ENCODE data around the gene PHAX. TPM values are rescaled to one million over a fixed set of nuclear protein-coding genes. Genes with fewer than 3 reads are reported as not detected.
"Not testable (repeated sequence)": the region's sequence is repeated elsewhere in the genome, so short reads cannot be mapped to it uniquely, and the experiment has no call there.

The PHAX gene
- total and polyA plus RNA-seq, 8 donors: 14.4 to 246 (median 35.0) TPM

DNA sequence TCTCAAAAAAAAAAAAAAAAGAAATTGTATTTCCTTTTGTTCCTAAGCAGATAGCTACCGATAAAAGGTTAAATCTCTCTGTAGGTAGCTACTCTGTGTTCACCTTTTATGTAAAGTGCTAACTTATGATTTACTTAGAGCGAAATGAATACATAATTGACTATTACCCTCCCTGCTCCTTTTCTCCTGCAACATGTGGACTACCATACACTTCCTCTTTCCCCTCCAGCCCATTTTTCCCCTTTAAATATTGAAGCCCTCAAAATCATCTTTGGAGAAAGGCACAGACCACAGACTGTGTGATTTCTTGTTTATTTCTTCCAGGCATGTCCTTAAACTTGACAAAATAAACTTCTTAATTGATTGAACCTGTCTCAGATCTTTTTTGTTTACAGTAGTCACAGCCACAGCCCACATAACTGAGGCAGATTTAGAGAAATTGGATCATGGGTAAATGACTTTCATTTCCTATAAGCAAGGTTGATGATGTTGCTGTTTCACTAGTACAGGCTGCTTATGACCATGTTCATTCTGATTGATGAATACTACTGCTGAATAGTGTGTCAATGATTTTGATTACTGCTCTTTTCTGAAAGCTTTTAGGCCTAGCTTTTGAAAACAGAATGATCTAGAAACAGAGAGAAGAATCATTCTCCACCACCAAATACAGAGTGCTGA is 59.2 kb downstream of the PHAX start:
- intact Hi-C loops (cut with DNase I; ENCODE audit: low total_unique reads): no loop called here
- DNase-seq: no peak
- Histone ChIP-seq H3K4me3 (no peak overlapping the region), H3K36me3 (no peaks in the 10 kb centered on the region), H3K9me3 (no peaks in the 10 kb centered on the region), H3K27me3 (no peaks in the 10 kb centered on the region), H3K27ac (no peak overlapping the region), H3K4me1 (peaks cover 0 to 4% (median 0%) of the 10 kb centered on the region in 4 donors)
- TF ChIP-seq, protein P1, sequence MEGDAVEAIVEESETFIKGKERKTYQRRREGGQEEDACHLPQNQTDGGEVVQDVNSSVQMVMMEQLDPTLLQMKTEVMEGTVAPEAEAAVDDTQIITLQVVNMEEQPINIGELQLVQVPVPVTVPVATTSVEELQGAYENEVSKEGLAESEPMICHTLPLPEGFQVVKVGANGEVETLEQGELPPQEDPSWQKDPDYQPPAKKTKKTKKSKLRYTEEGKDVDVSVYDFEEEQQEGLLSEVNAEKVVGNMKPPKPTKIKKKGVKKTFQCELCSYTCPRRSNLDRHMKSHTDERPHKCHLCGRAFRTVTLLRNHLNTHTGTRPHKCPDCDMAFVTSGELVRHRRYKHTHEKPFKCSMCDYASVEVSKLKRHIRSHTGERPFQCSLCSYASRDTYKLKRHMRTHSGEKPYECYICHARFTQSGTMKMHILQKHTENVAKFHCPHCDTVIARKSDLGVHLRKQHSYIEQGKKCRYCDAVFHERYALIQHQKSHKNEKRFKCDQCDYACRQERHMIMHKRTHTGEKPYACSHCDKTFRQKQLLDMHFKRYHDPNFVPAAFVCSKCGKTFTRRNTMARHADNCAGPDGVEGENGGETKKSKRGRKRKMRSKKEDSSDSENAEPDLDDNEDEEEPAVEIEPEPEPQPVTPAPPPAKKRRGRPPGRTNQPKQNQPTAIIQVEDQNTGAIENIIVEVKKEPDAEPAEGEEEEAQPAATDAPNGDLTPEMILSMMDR (IDR thresholded peaks at IDR 0.05): no peak
- TF ChIP-seq POLR2A (IDR thresholded peaks at IDR 0.05) (no peak), EP300 (IDR thresholded peaks at IDR 0.05) (no peak), POLR2AphosphoS5 (IDR thresholded peaks at IDR 0.05) (no peak)
- WGBS, 5 donors: 64 to 92% (median 68%) methylated on average over 2 of the region's 2 CpGs

DNA sequence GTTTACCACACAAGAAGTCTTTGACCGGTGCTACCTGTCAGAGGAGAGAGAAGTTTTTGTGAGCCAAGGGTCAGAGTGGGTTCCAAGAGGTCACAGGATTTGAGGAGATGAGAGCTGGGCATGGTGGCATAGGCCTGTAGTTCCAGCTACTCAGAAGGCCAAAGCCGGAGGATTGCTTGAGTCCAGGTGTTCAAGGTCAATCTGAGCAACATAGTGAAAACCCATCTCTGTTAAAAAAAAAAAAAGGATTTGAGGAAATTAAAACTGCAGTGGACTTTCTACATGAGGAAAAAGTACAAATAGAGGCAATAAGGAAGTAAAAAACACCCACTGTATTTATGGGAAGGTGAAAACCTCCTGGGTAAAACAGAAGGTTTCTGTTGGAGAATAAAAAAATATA is 63.8 kb downstream of the PHAX start:
- no peak for DNase-seq
- Histone ChIP-seq H3K4me1 (no peaks in the 10 kb centered on the region), H3K36me3 (no peaks in the 10 kb centered on the region), H3K27ac (no peak overlapping the region), H3K27me3 (no peaks in the 10 kb centered on the region), H3K4me3 (no peak overlapping the region), H3K9me3 (peaks cover 0 to 5% (median 5%) of the 10 kb centered on the region in 4 donors)
- TF ChIP-seq POLR2A (IDR thresholded peaks at IDR 0.05) (no peak), EP300 (IDR thresholded peaks at IDR 0.05) (no peak), POLR2AphosphoS5 (IDR thresholded peaks at IDR 0.05) (no peak)
- TF ChIP-seq, protein P1 (IDR thresholded peaks at IDR 0.05): no peak
- intact Hi-C loops (cut with DNase I; ENCODE audit: low total_unique reads): no loop called here
- 75 to 80% (median 76%) methylated on average over 2 of the region's 2 CpGs for WGBS, 5 donors

DNA sequence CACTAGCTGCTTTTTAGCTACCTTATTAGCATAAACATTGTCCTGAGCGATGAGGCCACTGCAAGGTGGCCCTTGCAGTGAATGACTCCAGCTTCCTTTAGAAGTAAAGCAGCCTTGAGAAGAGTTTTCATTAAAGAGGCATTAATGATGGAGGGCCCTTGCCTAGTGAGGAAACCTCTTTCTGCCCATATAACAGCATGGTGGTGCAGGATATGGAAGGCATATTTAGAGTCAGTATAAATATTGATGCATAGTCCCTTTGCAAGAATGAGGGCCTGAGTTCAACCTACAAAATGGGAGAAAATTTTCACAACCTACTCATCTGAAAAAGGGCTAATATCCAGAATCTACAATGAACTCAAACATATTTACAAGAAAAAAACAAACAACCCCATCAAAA is 69.4 kb downstream of the PHAX start:
- intact Hi-C loops (cut with DNase I; ENCODE audit: low total_unique reads): not testable (repeated sequence)

DNA sequence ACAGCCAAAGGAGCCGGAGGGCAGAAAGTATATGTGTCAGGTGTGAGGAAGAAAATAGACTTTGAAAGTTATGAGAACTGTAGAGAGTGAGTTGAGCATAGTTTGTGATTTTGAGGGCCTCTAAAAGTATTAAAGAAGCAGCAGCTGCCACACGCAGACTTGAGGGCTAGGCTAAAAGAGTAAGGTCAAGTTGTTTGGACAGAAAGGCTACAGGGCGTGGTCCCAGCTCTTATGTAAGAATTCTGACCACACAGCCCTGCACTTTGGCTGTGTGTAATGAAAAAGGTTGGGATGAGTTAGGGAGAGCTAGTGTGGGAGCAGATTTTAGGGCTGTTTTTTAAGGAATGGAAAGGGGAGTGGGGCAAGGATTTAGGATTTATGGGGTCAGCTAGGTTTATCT is 70.9 kb downstream of the PHAX start:
- H3K36me3 ChIP-seq; H3K27ac ChIP-seq; DNase-seq; H3K4me1 ChIP-seq; H3K27me3 ChIP-seq; intact Hi-C loops (cut with DNase I; ENCODE audit: low total_unique reads); H3K4me3 ChIP-seq: not testable (repeated sequence)
- peaks cover 4 to 13% (median 12%) of the 10 kb centered on the region in 4 donors for H3K9me3 ChIP-seq
- 63 to 77% (median 73%) methylated on average over 3 of the region's 3 CpGs for WGBS, 5 donors

More for the DNA sequence above, 69.4 kb downstream of the PHAX start:
- not testable (repeated sequence) for H3K4me1 ChIP-seq, H3K4me3 ChIP-seq, H3K27me3 ChIP-seq, H3K36me3 ChIP-seq, H3K27ac ChIP-seq, DNase-seq
- 83 to 100% (median 97%) methylated on average over 1 of the region's 1 CpG for WGBS, 5 donors
- peaks cover 4 to 13% (median 12%) of the 10 kb centered on the region in 4 donors for H3K9me3 ChIP-seq

DNA sequence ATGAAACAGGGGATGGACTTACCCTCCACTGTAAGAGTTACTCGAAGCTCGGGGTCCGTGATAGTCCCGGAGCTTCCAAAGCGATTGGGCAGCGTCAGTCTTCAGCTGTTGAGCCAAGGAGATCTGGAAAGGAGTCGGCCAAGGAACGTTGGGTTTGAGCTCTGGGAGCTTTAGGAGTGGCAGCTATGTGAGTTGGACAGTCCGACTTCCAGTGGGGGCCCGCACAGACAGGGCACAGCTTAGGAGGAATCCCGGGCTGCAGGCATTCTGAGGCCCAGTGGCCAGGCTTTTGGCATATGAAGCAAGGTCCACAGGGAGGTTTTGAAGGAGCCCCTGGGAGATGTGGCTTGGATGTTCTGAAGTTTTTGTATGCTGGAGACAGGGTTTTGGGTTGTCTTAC is 72.7 kb downstream of the PHAX start:
- intact Hi-C loops (cut with DNase I; ENCODE audit: low total_unique reads): no loop called here
- TF ChIP-seq POLR2AphosphoS5 (IDR thresholded peaks at IDR 0.05) (no peak), POLR2A (IDR thresholded peaks at IDR 0.05) (no peak), EP300 (IDR thresholded peaks at IDR 0.05) (no peak)
- TF ChIP-seq, protein P1 (IDR thresholded peaks at IDR 0.05): no peak
- H3K4me3 ChIP-seq: no peak overlapping the region
- H3K27ac ChIP-seq: no peak overlapping the region
- 76 to 84% (median 83%) methylated on average over 10 to 11 of the region's 11 CpGs for WGBS, 5 donors
- H3K36me3 ChIP-seq: no peaks in the 10 kb centered on the region
- H3K4me1 ChIP-seq: no peaks in the 10 kb centered on the region
- no peaks in the 10 kb centered on the region for H3K27me3 ChIP-seq
- no peak for DNase-seq
- H3K9me3 ChIP-seq: peaks cover 4 to 13% (median 12%) of the 10 kb centered on the region in 4 donors
